Stimulated activated CD8-positive, alpha-beta memory T cell treated with anti-CD3 and anti-CD28 coated beads, Interleukin-7, amount 100 ng/mL, for 1 hour (primary cell): ENCODE results near the gene UPK3B.
"Not testable (repeated sequence)": the region's sequence is repeated elsewhere in the genome, so short reads cannot be mapped to it uniquely, and the experiment has no call there.

Experiments used
- DNase-seq, 2 donors: peaks; one replicate each; pipeline ENCODE4 v3.0.0-alpha.2; 2020; ENCODE audit warnings: low read depth in 2 of 2

UPK3B gene

GRCh38 chr7:76509931-76510877, at the start of gene UPK3B:
Gene UPK3B (plus strand): TSS chr7:76510552. CDS start chr7:76510653, 101 bp downstream.
- DNase-seq, result no peak

GRCh38 chr7:76460767-76461166, 49.6 kb upstream of the UPK3B start:
- DNase-seq, result not testable (repeated sequence)

DNA sequence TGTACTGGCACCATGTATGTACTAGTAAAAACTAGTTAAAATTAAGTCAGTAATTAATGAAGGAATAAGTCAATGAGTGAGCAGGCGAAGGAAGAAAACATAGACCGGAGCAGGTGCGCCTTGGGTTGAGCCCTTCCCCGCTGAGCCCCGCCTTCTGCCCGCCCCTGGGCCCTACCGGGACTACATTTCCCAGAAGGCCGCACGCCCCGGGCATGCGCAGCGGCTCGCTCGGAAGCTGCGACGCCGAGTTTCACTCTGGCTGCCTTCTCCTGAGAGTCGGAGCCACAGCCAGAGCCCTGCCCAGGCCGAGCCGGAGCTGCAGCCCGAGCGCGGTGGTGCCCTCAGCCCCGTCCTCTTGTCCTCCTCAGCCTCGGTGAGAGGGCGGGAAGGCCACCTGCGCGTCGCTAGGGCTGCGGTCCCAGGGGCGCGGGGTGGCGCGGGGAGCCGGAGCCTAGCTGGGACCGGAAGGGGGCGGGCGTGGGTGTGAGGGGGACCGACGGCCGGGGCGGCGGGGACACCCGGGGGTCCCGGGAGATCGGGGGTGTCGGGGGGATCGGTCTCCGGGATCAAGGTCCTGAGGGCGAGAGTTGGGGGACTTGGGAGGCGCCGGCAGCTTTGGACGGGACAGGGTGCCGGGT, 48.8 kb upstream of the UPK3B start, which contains the start of gene DTX2:
Gene DTX2, plus strand, starts transcription at position 246 of the 638 bp plus-strand sequence. CDS start 18,801 bp downstream, outside the sequence.
- DNase-seq, result peak in 1 of 2 donors; percentile 25

DNA sequence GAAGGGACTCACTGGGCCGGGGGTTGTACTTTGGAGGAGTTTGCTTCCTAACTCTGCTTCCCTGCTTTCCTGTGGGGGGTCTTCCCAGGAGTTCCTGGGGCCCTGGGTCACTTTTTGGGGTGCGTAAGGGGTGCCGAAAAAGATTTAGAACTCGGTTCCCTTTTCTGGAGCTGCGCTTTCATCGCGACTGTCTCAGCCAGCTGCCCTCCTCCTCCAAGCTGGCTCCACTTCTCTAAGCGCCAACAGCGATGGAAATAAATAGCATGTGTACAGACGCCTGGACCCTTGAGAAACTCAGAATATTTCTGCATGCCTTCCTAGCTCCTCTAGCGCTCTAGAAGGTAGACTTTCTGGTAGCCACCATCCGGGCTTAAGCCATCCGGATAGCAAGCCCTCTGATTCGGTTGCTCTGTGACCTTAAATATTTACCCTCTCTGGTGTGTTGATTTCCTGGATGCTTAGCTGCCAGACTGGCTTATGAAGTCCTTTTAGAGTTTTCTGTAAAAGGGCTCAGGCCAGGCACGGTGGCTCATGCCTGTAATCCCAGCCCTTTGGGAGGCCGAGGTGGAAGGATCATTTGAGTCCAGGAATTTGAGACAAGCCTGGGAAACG, 48.0 kb upstream of the UPK3B start:
- not testable (repeated sequence) for DNase-seq

- not testable (repeated sequence) for DNase-seq
These were observed 45.4 kb upstream of the UPK3B start for GRCh38 chr7:76464959-76465358.

- DNase-seq, result not testable (repeated sequence)
These were observed 44.4 kb upstream of the UPK3B start for GRCh38 chr7:76465950-76466349.

GRCh38 chr7:76467743-76468404, 42.5 kb upstream of the UPK3B start:
- not testable (repeated sequence) for DNase-seq

DNA sequence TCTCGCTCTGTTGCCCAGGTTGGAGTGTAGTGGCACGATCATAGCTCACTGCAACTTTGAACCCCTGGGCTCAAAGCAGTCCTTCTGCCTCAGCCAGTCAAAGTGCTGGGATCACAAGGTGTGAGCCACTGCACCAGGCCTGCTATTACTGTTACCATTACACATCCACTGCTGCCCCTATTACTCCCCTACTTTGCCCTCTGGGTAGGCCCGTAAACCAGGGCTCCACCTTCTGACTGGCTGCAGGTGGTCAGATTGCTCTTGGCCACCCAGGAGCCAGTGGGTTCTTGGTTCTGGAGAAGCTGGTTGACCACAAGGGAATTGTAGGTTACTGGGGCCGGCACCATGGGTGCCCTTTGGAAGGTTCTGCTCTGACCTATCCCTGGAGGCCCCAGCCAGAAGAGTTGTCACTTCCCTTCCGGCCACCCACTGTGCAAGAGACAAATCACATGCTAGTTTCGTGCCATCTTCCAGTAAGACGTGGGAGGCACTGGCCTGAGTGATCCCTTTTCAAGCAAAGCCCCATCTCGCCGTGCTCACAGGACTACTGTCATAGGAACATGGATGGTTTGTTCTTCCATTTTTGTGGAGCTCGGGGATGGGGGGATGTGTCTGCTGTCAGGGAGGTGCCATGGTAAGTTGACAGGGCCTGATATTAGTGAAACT, 38.7 kb upstream of the UPK3B start:
- DNase-seq, result not testable (repeated sequence)

GRCh38 chr7:76473097-76473496, 37.3 kb upstream of the UPK3B start:
- not testable (repeated sequence) for DNase-seq

- DNase-seq, result not testable (repeated sequence)
These were observed 34.1 kb upstream of the UPK3B start for GRCh38 chr7:76476280-76476679.

DNA sequence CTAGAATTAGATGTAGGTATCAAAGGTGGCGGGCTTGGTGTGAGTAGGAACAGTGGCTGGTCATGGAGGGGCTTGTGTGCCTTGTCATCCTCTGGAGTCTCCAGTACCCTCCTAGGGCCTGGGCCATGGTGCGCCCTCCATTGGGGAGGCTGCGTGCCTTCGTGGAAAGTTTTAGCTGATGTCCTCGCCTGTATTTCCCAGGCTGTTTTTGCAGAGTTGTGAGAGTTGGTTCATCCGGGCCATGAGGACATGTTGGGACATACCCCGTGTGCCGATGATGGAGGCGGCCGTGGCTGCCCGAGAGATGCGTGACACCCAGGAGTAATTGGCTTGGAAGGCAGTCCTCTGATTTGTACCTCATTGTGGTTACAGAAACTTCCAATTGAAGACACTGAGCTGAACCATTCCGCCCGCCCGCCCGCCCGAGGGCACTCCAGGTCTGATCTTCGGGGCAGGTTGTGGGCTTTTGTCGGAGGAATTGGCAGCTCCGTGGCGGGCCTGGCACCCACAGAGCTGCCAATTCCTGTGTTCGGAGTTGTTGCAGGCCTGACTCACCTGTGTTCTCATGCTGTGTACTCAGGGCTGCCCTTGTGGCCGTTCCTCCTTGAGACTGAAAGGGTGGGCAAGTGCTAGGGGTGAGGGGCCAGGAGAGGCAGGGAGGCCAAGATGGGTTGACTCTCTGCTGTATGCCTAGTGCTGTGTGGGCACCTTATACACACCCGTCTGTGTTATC, 33.4 kb upstream of the UPK3B start:
- not testable (repeated sequence) for DNase-seq

GRCh38 chr7:76479628-76480027, 30.7 kb upstream of the UPK3B start:
- not testable (repeated sequence) for DNase-seq

GRCh38 chr7:76480403-76481253, 29.7 kb upstream of the UPK3B start:
- DNase-seq, result not testable (repeated sequence)

DNA sequence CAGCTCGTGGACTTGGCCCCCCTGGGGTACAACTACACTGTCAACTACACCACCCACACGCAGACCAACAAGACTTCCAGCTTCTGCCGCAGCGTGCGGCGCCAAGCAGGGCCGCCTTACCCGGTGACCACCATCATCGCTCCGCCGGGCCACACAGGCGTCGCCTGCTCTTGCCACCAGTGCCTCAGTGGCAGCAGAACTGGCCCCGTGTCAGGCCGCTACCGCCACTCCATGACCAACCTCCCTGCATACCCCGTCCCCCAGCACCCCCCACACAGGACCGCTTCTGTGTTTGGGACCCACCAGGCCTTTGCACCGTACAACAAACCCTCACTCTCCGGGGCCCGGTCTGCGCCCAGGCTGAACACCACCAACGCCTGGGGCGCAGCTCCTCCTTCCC, 27.7 kb upstream of the UPK3B start:
- DNase-seq, result not testable (repeated sequence)

GRCh38 chr7:76483081-76483480, 27.3 kb upstream of the UPK3B start:
- DNase-seq, result not testable (repeated sequence)

GRCh38 chr7:76484456-76484855, 25.9 kb upstream of the UPK3B start:
- DNase-seq, result not testable (repeated sequence)

GRCh38 chr7:76485822-76486610, 24.3 kb upstream of the UPK3B start:
- DNase-seq, result not testable (repeated sequence)

DNA sequence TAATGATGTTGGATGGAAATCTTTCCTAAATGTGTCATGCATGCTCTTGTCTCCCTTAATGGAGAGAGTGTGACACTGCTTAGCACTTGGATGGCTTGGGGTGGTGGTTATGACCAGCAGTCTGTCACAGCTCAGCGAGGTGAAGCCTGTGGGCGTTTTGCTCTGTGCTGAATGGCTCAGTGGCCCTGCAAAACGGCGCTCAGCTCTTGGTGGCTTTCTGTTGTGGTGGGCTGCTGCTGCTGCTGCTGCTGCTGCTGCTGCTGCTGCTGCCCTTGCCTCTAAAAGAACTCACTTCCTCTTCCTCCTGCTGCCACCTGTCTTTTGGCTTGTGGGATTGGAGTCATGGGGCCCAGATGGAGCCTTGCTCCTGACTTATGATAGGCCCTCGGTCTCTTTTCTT, 23.7 kb upstream of the UPK3B start:
- DNase-seq, result not testable (repeated sequence)
